NAMALWA (cell line): ENCODE data around the gene TMEM143.
"Not testable (repeated sequence)": the region's sequence is repeated elsewhere in the genome, so short reads cannot be mapped to it uniquely, and the experiment has no call there.

Experiments used
- DNase-seq: peaks from one replicate; pipeline ENCODE4 v3.0.0-alpha.2; 2015; ENCODE audit warnings: low spot score

Gene TMEM143

DNA sequence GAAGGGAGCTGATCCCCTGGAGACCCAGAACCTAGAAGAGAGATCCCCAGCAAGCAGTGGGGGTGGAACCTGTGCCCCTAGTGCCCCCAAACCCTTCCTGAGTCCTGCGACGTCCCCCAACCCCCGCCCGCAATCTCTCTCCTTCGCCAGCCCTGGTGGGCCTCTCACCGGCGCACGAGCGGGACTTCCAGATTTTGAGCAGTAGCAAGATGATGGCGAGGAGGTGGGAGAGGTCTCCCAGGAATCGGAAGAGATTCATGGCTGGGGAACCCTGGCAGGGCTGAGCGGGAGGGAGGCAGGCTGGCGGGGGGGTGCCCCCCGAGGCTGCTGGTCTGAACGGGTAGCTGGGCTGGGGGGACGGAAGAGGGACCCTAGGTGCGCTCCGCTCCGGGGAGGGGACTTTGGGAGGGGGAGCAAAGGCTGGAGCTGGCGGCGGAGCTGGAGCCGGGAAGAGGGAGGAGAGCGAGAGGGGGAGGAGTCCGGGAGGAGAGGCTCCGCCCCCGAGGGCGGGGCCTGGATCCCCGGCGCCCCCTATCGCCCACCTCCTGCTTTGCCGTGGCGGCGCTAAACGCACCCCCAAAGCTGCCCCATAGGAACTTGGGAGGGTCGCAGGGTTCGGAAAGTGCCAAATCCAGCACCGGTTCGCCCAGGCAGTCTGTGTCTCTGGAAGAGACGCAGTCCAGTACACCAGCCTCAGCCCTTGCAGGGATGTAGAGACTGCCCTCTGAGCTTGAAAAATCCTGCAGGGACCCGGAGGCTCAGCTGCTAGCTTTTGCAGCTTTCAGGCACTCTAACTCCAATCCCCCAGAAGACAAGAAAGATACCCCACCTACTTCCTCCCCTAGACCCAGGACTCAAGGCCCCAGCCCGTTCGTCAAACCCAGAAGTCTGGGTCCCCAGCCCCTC is 27.6 kb upstream of the TMEM143 start, which contains the start of gene KDELR1:
Gene KDELR1, minus strand, starts transcription at position 452 of the 906 bp plus-strand sequence. Its CDS starts 193 bp downstream, at position 259.
- DNase-seq: peak; percentile 67

DNA sequence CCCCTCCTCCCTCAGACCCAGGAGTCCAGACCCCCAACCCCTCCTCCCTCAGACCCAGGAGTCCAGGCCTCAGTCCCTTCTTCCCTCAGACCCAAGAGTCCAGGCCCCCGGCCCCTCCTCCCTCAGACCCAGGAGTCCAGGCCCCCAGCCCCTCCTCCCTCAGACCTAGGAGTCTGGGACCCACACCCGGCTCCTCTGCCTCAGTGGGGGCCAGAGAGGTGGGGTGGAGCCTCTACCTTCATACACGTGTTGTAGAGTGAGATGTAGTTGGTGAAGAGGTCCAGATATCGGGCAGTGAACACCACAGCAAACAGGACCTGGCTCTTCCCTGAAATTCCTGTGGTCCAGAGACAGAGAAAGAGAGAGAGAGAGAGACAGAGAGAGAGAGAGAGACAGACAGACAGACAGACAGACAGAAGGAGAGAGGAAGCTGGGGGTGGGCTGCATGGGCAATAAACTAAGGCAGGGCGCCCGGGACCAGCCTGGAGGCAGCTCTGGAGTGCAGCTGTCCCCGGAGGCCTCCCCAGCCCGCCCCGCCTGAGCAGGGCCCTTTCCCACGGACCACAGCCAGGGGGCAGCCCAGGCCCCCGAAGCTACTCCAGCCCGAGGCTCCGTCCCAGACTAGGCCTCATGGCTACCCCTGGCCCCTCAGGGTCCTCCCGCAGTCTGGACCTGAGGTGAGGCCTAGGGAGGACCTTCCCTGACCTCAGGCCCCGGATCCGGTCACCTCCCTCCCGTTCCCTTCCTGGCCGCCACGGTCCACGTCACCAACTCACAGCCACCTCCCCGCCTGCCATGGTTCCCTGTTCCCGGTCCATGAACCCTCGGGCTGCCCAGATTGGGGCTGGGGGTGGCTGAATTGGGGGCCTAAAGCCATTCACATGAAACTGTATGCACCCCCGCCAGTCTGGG is 26.7 kb upstream of the TMEM143 start:
- peak; percentile 78 for DNase-seq

DNA sequence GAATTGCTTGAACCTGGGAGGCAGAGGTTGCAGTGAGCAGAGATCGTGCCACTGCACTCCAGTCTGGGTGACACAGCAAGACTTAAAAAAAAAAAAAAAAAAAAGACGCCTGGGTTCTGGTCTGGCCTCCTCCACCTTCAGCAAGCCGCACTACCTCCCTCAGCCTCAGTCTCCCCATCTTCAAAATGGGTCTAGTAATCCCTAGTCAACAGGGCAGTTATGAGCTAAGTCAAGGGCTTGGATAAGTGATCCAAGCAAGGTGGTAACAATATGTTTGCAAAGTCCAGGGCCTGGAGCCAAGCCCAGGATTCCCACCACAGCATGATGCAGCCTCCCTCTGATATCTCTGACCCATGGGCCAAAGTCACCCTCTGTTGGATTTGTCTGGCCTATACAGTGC is 23.2 kb upstream of the TMEM143 start:
- no peak for DNase-seq

DNA sequence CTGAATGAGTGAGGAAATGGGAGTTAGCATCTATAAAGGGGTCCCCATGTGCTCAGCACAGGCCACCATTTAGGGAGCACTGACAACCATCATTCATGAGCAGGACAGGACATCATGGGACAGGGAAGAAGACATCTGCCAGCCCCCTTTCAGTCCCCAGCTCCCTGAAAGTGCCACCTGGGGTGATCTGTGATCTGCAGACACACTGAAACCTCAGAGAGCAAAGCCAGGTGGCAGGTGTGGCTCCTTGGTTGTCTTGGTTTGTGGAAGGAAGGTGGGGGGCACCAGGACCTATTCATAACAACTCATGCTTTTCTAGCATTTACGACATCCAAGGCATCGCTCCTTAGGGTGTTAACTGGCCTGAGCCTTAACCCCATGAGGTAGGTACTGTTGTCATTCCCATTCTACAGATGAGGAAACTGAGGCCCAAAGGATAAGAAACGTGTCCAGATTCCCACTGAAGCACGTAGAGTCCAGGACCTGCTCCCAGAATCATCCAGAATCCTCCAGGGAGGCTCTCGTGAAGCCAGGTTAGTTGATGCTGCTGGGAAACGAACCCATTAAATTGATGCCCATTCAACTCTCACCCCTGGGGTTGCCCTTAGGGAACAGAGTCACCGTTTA is 21.8 kb upstream of the TMEM143 start:
- DNase-seq: no peak

DNA sequence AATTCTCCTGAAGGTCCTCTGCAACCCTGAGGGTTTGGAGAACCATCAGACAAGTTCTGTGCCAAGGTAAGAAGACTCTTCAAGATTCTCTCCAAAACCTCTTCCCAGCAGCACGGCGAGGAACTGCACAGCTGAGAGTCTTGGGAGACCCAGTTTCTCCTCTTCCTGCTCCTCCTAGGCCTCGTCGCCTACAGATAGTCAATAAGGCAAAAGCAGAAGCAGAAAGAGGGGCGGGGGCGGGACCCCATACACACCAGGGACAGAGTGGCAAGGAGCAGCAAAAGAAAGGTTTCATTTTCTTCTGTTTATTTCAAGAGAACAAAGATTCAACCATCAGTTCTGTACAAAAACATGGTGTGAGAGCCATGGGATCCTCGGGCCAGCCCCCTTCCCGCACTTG is 18.5 kb upstream of the TMEM143 start:
- DNase-seq: no peak

DNA sequence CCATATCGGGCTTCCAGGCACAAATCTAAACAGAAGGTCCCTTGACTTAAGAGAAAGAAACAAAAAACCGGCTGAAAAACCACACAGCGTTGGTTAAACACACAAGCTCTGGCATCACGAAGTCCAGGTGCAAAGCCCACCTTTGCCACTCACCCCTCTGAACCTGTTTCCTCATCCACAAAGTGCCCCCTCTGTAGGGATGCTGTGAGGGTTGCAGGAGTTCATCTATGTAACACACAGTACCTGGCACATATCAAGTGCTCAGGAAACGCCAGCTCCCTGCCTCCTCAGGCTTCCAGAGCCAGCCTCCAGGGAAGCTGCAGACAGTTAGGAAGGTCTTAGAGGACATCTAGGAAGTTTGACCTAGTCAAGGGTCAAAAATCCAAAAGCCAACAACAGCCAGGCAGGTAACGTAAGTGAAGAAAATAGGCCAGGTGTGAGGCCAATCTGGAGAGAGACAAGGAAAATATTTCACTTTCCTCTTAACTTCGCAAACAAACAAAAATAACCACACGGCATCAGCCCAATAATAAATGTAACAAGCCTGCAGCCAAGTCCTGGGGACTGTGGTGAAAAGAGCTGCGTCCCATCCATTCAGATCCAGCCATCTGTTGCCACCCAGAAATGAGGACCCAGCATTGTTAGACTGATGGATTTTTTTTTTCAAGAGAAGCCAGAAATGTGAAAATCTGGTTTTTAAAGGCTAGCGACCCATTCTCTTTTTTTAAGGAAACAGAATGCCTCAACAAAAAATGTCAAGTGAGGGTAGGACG is 17.6 kb upstream of the TMEM143 start:
- no peak for DNase-seq

DNA sequence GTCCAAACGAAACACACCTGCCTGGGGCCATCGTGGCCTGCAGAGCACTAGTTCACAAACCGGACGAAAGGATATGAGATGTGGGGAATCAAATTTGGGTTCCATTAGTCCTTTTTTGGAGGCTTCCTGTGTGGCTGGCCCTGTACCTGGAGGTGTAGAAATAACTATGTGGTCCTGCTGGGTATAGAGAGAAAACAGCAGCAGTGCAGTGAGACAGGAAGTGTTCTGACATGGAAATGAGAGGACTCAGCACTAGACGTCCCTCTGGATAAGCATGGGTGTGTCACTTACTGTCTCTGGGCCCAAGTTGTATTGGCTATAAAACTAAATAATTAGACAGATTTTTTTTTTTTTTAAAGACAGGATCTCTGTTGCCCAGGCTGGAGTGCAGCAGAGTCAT is 15.3 kb upstream of the TMEM143 start:
- no peak for DNase-seq

DNA sequence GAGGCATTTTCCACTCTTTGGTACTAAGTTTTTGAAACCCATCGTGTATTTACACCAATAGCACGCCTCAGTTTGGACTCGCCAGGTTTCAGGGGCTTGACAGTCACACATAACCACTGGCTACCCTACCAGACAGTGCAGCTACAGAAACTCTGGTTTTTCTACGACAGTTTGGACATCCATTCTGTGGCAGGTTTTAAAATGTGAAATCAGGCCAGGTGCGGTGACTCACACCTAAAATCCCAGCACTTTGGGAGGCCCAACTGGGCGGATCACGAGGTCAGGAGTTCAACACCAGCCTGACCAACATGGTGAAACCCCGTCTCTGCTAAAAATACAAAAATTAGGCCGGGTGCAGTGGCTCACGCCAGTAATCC is 14.4 kb upstream of the TMEM143 start:
- no peak for DNase-seq

DNA sequence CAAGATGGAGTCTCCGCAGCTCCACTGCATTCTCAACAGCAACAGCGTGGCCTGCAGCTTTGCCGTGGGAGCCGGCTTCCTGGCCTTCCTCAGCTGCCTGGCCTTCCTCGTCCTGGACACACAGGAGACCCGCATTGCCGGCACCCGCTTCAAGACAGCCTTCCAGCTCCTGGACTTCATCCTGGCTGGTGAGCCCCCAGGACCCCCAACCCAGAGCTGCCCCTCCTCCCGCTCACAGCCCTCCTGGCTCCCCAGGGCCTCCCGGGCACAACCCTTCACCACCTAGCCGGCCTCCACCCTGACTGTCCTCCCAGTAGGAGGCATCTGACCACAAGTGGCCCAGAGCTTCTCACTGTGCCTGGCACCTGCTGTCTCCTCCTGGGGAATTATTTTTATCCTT is 9.8 kb upstream of the TMEM143 start:
- DNase-seq: no peak

DNA sequence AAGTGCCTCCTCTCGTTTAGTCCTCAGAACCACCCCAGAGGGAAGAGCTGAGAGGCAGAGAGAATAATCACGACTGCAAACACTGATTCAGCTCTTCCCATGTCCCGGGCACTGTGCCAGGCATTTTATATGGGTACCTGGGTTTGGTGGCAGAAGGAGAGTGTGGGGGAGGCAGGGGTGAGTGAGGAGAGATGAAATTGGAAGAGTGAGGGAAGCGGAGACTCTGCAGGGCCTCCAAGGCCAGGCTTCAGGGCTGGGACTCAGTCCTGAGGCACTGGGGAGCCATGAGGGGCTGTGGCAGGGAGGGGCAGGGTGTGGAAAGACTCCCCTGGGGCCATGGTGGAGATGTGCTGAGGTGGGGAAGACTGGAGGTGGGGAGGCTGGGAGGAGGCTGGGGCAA is 9.2 kb upstream of the TMEM143 start:
- no peak for DNase-seq

DNA sequence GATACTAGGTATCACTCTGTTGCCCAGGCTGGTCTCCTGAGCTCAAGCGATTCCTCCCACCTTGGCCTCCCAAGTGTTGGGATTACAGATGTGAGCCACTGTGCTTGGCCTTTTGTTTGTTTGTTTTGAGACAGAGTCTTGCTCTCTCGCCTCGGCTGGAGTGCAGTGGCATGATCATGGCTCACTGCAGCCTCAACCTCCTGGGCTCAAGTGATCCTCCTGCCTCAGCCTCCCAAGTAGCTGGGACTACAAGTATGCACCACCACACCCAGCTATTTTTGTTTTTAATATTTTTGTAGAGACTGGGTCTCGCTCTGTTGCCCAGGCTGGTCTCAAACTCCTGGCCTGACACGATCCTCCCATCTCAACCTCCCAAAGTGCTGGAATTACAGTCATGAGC is 8.0 kb upstream of the TMEM143 start:
- not testable (repeated sequence) for DNase-seq

DNA sequence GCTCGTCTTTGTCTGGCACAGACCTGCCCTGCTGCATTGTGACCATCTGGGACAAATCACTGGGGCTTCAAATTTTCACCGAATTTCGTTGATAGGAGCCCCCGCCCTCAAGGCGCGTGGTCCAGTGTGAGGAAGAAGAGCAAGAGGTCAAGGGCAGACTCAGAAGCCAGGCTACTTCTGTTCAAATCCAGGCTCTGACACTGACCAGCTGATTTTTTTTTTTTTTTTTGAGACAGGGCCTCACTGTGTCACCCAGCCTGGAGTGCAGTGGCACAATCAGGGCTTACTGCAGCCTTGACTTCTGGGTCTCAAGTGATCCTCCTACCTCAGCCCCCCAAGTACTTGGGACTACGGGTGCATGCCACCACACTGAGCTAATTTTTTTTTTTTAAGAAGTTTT is 7.6 kb upstream of the TMEM143 start:
- DNase-seq: no peak

DNA sequence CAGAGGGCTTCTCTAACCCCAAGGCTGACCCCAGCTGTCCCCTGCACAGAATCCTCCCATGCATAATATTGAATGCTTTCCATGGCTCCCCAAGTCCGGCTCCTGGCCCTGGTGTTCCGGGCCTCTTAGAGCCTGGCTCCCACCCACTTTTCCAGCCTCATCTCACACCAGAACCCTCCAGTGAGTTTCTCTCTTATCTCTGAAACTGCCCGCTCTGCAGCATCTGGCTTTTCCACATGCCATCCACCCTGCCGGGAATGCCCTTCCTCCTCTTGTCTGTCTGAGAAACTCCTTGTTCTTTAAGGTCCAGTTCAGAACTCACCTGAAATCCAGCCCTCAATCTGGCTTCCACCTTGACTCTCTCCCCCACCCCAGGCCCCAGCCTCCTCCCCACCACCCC is 7.2 kb upstream of the TMEM143 start:
- DNase-seq: no peak

DNA sequence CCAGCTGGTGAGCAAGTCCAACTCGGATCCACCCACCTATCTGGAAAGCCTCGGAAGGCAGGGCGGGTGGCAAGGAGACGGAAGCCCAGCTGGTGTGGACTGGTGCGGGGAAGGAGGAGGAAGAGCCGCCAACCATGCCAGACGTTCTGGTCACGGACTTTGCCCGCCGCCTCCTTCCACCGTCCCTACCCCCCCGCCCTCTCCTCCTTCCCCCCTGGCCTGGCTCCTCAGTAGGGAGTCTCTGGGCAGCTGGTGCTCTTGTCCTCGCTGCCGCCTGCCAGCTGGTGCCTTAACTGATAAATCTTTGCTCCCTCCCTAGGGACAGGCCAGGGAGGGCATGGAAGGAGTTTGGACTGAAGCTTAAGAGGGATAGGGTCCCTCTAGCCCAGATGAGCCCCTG is 5.2 kb upstream of the TMEM143 start:
- no peak for DNase-seq

DNA sequence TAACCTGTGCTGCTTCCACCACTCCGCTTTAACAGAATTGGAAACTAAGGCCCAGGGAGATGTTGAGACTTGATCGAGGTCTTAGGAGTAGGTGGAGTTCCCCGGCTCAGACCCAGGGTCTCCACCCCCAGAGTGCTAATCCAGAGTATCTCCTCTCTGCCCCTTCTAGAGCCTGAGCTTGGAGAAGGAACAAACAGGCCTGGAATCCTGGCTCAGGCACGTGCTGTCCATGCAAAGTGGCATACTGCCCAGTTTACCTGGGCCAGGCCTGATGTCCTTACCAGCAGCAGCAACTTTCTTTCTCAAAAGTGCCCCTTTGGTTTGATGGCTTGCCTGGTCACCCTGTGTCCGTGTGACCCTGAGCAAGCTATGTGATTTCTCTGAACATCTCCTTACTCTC is 4.1 kb upstream of the TMEM143 start:
- DNase-seq: no peak

DNA sequence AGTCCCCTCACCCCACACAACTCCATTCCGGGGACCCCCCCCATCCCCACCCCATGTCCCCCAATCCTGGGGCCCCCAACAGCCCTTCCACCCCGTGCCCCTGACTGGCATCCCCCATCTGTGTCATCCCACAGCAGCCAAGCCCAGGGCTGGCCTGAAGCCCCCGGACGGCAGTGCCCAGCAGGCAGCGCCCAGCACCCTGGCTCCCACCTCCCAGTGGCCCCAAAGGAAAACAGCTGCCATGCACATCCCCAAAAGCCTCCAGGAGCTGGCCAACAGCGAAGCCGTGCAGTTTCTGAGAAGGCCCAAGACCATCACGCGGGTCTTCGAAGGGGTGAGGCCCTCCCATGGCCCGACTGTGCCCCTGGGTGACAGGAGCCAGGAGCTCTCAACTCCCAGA is 1.9 kb upstream of the TMEM143 start:
- DNase-seq: no peak

DNA sequence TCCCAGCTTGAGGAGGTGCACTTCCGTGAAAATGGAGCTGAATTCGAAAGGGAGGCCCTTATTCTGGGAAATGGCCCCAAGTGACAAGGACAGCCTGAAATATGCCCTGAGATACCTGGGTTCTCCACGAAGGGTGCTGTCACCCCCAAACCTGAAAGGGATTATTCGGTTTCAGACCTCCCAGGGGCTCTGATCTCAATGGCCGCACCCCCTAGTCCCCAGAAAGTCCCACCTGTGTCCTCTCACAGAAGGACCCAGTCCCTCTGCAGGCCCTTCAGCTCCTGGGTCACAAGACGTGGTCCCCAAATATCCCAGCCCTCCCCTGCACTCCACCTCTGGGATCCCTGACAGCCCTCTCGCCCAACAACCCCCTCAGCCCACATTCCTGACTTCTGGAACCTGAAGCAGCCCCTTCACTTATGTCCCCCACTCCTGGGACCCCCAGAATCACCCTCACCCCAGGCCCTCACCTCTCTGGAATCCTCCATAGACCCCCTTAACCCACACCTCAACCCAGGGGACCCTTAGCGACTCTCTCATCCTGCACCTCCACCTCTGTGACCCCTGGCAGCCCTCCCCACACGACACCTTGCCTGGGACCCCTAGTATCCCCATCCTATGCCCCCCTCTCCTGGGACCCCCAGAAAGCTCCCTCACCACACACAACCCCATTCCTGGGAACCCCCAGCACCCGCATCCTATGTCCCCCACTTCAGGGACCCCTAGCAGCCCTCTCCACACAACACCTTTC is 1.0 kb upstream of the TMEM143 start:
- DNase-seq: no peak

DNA sequence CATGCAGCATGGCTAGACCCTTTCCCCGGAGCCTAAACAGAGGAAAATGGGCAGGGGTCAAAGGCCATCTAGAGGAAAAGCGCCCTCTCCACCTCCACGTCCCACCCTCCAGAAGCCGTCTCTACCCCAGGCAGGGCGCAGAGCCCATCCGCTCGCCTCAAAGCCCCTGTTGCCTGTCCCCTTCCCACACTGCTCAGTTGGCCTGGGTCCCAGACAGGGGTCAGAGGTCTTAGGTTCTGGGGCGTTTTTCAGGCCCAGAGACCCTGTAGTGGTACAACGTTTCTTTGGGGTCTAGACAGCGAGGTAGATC is 285 bp downstream of the TMEM143 start:
- no peak for DNase-seq

DNA sequence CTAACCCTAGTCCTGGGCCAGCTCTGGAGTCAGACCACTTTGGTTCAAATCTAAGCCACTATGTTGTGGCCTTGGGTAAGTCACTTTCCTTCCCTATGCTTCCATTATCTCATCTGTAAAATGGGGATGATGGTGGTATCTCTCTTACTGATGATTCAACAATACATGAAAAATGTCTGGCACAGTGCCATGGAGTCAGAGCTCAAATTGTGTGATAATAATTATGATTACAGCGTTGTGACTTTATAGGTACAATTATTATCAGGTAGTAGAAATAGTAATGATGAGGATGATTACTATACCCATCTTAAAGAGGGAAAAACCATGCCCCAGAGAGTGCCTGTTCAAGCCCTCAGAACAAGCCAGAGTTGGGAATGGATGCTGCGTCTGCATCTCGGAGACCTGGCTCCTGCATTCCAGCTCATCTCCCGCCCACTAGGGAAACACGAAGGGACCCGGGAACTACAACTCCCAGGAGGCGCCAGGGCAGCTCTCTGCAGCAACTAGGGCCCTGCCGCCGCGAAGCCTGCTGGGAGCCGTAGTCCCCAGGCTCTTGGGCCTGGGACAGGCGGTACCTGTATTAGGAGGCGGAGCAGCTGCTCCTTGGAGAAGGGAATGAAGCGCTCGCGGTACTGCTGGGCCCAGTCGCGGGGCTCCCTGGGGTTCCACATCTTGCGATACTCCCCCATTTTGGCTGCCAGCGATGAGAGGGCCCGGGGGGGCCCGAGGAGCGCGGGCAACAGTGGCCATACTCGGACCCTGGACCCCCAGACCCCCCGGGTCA is 832 bp downstream of the TMEM143 start:
- peak; percentile 93 for DNase-seq

DNA sequence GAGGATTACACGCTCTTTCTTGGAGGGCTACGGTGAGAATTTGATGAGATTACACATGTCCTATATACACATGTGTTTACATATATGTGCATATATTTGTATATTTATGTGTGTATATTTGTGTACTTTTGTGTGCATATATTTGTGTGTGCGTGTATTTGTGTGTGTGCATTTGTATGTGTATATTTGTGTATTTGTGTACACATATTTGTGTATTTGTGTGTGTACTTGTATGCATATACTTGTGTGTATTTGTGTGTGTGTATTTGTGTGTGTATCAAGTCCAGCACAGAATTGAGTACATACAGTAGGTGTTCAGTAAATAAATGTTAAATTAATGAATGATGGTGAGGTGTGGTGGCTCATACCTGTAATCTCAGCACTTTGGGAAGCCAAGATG is 1.8 kb downstream of the TMEM143 start:
- no peak for DNase-seq
